NCI-H1092 (cell line): ENCODE results near the gene TCIRG1.

Experiments
- DNase-seq: peaks from one replicate; lab custom pipeline; 2025; lab: John Stamatoyannopoulos, UW

Gene TCIRG1

GRCh38 chr11:68004551-68005335 is 34.1 kb upstream of the TCIRG1 start:
- no peak for DNase-seq

GRCh38 chr11:68006606-68007166 is 32.1 kb upstream of the TCIRG1 start:
- no peak for DNase-seq

DNA sequence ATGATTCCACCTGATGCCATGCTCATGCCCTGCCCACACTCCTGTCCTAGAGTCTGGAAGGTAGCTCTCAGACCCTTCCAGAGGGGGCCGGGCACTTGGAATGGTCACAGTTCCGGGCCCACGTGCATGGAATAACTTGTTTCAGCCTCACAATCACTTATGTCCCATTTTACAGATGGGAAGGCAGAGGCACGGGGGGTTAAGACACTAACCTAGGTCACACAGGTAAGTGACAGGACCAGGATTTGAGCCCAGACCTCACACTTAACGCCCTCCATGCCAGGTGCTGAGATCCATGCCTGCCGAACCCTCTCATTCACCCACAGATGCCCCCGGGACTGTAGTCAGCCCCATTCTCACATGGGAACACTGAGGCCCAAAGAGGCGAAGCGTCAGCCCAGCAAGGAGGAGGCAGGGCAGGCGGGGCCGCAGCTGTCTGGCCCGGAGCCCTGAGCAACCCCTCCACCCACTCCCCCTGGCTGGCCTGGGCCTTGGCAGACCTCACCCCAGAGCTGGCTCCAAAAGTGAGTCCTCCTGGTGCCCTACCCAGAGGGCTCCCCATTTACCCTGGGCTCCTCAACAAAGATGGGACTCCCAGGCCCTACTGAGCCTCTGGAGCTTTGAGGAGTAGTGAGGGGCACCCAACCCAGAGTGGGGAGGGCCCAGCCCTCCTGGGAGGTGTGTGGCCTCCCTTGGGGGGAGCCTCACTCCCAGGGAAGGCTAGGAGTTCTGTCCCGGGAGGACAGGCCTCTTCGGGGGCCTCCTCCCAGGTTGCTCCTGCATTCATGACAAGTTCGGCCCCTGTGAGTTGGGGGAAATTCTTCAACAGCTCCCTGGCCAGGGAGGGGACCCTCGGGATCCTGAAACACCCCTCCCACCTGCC is 31.1 kb upstream of the TCIRG1 start:
- DNase-seq: no peak

GRCh38 chr11:68008381-68009337 is 30.2 kb upstream of the TCIRG1 start:
- no peak for DNase-seq

DNA sequence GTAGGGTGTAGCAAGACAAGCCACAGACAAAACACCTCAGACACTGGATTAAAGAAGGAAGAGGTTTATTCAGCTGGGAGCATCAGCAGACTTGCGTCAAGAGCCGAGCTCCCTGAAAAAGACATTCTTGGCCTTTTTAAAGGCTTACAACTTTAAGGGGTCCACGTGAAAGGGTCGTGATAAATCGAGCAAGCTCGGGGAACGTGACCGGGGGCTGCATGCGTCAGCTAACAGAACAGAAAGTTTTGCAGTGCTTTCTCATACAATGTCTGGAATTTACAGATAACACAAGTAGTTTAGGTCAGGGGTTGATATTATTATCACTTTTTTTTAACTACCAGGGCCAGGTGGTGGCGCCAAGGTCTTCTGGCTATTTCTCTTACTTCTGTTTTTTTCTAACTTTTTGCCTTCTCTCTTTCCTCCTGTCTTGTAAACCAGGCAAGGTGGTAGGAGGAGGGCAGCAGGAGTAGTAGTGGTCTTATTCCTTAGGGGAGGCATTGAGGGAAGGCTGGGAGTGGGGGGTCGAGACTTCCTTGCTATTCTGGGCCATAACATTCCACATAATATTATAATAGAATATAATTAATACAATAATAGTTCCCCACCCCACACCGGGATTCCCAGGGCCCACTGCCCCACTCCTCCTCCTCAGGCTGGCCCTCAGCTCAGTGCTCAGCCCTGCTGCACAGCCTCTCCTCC is 29.3 kb upstream of the TCIRG1 start:
- no peak for DNase-seq

DNA sequence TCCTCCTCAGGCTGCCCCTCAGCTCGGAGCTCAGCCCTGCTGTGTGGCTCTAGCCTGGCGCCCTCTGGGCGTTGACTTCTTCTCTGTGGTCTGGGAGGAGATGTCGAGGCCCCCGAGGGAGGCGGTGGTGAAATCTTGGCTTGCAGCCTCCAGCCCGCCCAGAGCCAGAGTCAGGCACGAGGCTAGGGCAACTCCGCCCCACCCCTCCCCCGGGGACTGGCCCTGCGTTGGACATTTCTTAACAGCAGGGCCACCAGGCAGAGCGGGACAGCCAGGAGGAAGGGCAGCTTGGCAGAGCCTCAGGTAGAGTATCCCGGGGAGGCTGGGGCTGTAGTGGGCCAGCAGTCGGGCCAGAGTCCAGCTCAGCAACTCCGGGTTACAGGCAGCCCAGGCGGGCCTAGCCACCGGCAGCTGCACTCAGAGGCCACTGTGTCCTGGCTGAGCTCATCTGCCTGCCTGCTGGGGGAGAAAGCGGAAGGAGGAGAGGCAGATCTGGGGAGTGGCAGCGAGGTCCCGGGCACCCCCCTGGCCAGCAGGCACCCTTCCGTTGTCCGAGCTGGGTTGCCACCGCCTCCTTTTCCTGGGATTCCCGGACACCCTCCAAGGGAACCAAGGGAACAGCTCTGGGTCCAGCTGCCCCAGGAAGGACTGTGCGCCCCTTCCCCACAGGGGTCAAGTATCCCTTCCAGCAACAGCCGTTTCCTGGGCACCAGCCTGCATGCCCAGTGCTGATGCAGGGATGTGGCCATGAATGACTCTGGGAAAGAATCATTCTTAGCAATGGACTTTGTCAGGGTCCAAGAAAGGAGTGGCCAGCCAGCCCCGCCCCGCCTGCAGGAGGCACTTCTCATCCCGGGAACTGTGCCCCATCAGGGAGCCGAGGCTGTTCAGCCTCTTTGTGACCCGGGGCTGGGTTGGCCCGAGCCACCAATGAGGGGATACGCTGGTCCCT is 28.5 kb upstream of the TCIRG1 start, which contains the start of gene ALDH3B1:
ALDH3B1 (plus strand) TSS at position 238 of the 952 bp plus-strand sequence. CDS start 4,971 bp downstream, outside the sequence.
- DNase-seq: no peak

DNA sequence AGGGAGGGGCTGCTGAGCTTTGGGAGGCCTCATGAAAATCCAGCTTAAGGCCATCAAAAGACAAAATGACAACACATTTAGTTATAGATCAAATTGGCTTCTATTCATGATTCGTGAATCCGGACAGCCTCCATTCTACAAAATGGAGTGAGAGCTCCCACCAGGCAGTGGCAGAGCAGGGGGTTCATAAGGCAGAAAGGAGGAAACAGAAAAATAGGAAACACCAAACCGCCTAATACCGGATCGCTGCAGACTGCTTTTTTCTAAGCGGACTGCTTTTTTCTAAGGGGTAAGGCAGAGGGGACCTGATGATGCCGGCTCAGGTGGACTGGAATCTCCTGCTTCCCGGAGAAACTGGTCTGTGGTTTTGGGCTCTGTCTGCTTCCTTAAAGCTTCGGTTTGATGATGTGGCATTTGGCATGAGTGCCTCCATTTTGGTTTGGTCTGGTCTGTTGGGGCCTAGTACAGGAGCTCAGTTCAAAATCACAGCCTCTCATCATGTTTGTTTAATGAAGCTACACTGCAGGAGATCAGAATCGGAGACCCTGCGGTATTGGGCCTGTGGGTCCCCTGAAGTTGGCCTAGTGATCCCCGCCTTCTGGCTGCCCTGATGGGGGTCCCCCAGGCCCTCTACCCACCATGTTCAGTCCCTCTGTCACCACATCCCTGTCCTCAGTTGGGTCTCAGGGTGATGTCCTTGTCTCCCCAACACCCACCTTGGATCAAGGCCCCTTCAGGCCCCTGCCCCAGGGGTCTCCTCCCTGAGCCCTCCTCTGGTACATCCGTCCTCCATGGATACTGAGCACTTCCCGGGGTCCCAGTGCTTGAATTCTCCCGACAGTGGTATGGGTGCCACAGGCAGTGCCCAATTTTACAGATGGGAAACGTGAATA is 27.5 kb upstream of the TCIRG1 start:
- no peak for DNase-seq

- no peak for DNase-seq
Measured at GRCh38 chr11:68012044-68012842, 26.6 kb upstream of the TCIRG1 start.

GRCh38 chr11:68012843-68013610 is 25.8 kb upstream of the TCIRG1 start:
- no peak for DNase-seq

- DNase-seq: no peak
Measured at GRCh38 chr11:68013611-68014156, 25.1 kb upstream of the TCIRG1 start.

- DNase-seq: no peak
Measured at GRCh38 chr11:68014157-68014946, 24.5 kb upstream of the TCIRG1 start.

GRCh38 chr11:68014947-68015447 is 23.8 kb upstream of the TCIRG1 start:
- DNase-seq: no peak

- no peak for DNase-seq
Measured at GRCh38 chr11:68015467-68015866, 23.4 kb upstream of the TCIRG1 start.

- no peak for DNase-seq
Measured at GRCh38 chr11:68016161-68016903, 22.5 kb upstream of the TCIRG1 start.
